Measurements from ENCODE around the gene CFAP298. TPM values are rescaled to one million over a fixed set of nuclear protein-coding genes. Genes with fewer than 3 reads are reported as not detected.

The CFAP298 gene
- total RNA-seq, 1 experiment from 2014 or later, result 96.0 TPM

DNA sequence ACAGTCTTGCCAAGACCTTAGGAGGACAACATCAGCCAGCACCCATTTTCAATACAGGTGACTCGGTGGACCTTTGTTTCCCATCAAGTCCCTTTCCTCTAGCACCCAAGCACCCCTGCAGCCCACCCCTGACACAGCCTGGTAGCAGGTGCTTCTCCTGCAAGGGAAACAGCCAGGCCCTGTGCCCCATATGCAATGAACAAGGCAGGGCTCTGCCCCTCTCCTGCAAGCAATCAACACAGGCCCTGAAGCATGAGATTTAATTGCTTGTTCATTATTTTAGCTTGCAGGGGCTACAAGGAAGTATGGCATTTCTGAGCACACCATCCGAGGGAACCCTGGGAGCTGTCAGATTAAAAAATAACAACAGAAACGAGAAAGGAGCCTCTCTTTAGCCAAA lies 62.3 kb downstream of the CFAP298 start:
- Histone ChIP-seq H3F3A (ENCODE audit: low read length, unreplicated experiment) (no peaks in the 10 kb centered on the region), H3K9ac (ENCODE audit: low read length) (no peak overlapping the region), H3K9me2 (replicated peaks; ENCODE audit: low read length) (no peaks in the 10 kb centered on the region), H3K9me3 (ENCODE audit: low read length) (no peaks in the 10 kb centered on the region), H3K79me2 (ENCODE audit: low read length) (no peaks in the 10 kb centered on the region), H2AFZ (ENCODE audit: low read length) (no peak overlapping the region), H3K4me3 (ENCODE audit: low read length) (no peak overlapping the region), H3K36me3 (ENCODE audit: low read depth, low read length) (no peaks in the 10 kb centered on the region), H3K27ac (ENCODE audit: low read length) (no peak overlapping the region), H3K4me2 (ENCODE audit: low read length) (no peak overlapping the region), H3K27me3 (ENCODE audit: low read length) (no peaks in the 10 kb centered on the region), H3K4me1 (ENCODE audit: insufficient read depth, low read length) (peaks cover 12% of the 10 kb centered on the region; the same call in 1 of the 2 replicates), H4K20me1 (ENCODE audit: low read length) (no peaks in the 10 kb centered on the region)
- BruUV-seq (replicated peaks), result no TSS peak
- TF ChIP-seq CTCF (conservative IDR thresholded peaks at IDR 0.05; ENCODE audit: low read depth, low read length) (no peak), EZH2 (IDR thresholded peaks at IDR 0.05; ENCODE audit: low read length, unreplicated experiment) (no peak), EZH2phosphoT487 (IDR thresholded peaks at IDR 0.05; ENCODE audit: borderline replicate concordance, low read length) (no peak)
- CTCF ChIA-PET, result no interaction called here
- ATAC-seq (no peak), DNase-seq (no peak)
- intact Hi-C loops (cut with micrococcal nuclease), result no loop called here
- POLR2A ChIA-PET (ENCODE audit: unreplicated experiment), result no interaction called here

GRCh38 chr21:32549440-32549839 lies 62.7 kb downstream of the CFAP298 start:
- H3K9me2 ChIP-seq (replicated peaks; ENCODE audit: low read length), result no peaks in the 10 kb centered on the region
- no peak overlapping the region for H3K9ac ChIP-seq (ENCODE audit: low read length)
- H3K4me3 ChIP-seq (ENCODE audit: low read length), result no peak overlapping the region
- H3K79me2 ChIP-seq (ENCODE audit: low read length), result no peaks in the 10 kb centered on the region
- ATAC-seq (no peak), DNase-seq (no peak)
- H3K4me1 ChIP-seq (ENCODE audit: insufficient read depth, low read length), result peaks cover 12% of the 10 kb centered on the region; the same call in 1 of the 2 replicates
- no peaks in the 10 kb centered on the region for H4K20me1 ChIP-seq (ENCODE audit: low read length)
- no peaks in the 10 kb centered on the region for H3F3A ChIP-seq (ENCODE audit: low read length, unreplicated experiment)
- intact Hi-C loops (cut with micrococcal nuclease), result no loop called here
- CTCF ChIA-PET, result no interaction called here
- H3K27ac ChIP-seq (ENCODE audit: low read length), result no peak overlapping the region
- TF ChIP-seq CTCF (conservative IDR thresholded peaks at IDR 0.05; ENCODE audit: low read depth, low read length) (no peak), EZH2phosphoT487 (IDR thresholded peaks at IDR 0.05; ENCODE audit: borderline replicate concordance, low read length) (no peak), EZH2 (IDR thresholded peaks at IDR 0.05; ENCODE audit: low read length, unreplicated experiment) (no peak)
- POLR2A ChIA-PET (ENCODE audit: unreplicated experiment), result no interaction called here
- H3K9me3 ChIP-seq (ENCODE audit: low read length), result no peaks in the 10 kb centered on the region
- H3K4me2 ChIP-seq (ENCODE audit: low read length), result no peak overlapping the region
- H3K36me3 ChIP-seq (ENCODE audit: low read depth, low read length), result no peaks in the 10 kb centered on the region
- no peak overlapping the region for H2AFZ ChIP-seq (ENCODE audit: low read length)
- no TSS peak for BruUV-seq (replicated peaks)
- H3K27me3 ChIP-seq (ENCODE audit: low read length), result no peaks in the 10 kb centered on the region

Other genes starting within 250 kb of the CFAP298 start
- 27.8 and 36.3 TPM in 2 replicates for gene URB1, start 219.4 kb downstream of the CFAP298 start, total RNA-seq (2014; rRNA removed)
- 16.1 and 17.5 TPM in 2 replicates for gene EVA1C, start 199.7 kb downstream of the CFAP298 start, total RNA-seq (2014; rRNA removed)
- 0.23 and 2.1 TPM in 2 replicates for gene TCP10L, start 26.9 kb downstream of the CFAP298 start, total RNA-seq (2014; rRNA removed)
- gene SYNJ1, start 115.6 kb upstream of the CFAP298 start, total RNA-seq (2014; rRNA removed), result 7.0 and 16.2 TPM in 2 replicates
- 41.7 and 45.1 TPM in 2 replicates for gene PAXBP1, start 159.4 kb upstream of the CFAP298 start, total RNA-seq (2014; rRNA removed)

All from PC-3 (cell line).